Left hindlimb (tissue), 1 donor: ENCODE measurements around the gene ANTXR1.
A peak's percentile ranks its signal among the peaks of the same experiment; 100 is the strongest.

Experiments used
- DNase-seq: peaks from one replicate; pipeline ENCODE4 v3.0.0-alpha.2; 2018

ANTXR1 gene

DNA sequence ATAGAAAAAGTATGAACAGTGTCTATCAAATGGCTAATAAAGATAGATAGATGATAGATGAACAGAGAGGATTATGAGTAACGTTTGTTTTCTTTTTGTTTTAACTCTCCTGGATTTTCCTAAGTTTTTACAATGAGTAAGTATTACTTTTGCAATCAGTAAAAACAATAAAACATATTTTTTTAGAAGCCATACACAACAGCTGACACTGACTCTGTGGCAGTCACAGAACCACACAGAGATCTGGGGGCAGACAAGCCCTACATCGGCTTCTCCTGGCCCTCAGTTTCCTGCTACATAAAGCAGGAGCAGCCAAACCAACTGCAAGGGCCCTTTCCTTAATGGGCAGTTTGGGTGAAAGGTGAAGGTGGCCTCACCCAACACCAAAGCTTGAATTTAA lies 63.6 kb downstream of the ANTXR1 start:
- DNase-seq: no peak

DNA sequence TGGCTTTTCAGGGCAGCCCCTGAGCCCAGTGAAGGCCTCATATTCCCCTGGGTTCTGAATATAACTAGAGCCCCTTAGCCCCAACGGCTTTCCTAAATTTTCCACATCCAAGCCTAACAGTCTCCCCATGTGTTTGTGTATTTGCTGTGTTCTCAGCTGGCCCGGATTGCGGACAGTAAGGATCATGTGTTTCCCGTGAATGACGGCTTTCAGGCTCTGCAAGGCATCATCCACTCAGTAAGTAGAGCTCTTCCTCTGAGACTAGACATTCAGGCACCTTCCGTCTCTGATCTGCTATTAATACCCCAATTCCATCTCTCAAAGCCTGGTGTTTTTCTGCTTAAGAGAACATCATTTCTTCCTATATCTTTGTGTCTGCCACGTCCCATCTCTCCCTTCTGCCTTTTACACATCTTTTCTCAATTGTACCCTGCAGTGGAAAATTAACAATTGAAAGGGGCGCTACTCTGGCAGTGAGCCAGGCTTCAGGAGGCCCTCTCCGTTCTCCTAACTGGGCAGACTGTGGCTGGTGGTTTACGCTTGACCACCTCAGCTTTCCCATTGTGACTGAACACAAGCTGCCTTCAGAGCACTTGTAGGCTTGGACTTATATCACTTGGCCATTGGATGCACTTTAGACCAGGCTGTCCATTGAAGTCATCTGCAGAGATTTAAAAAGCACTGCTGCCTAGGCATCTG lies 64.4 kb downstream of the ANTXR1 start:
- DNase-seq: no peak

DNA sequence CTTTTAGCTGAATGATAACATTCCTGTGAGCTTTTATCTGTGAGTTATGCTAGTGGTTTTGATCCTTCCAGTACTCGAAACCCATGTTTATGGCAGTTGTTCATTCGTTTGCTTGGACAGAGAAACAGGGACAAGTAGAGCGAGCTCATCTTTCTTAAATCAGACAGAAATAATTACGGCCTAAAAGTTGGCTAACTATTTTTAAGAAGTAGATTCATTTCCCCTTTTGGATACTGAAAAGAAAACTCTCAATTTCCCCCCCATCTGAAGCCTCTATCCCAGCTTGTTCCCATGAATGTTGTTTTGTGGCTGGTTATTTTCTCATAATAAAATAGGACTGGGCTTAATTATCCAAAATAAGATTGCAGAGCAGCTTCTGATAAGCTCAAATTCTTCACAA lies 67.1 kb downstream of the ANTXR1 start:
- DNase-seq: no peak

DNA sequence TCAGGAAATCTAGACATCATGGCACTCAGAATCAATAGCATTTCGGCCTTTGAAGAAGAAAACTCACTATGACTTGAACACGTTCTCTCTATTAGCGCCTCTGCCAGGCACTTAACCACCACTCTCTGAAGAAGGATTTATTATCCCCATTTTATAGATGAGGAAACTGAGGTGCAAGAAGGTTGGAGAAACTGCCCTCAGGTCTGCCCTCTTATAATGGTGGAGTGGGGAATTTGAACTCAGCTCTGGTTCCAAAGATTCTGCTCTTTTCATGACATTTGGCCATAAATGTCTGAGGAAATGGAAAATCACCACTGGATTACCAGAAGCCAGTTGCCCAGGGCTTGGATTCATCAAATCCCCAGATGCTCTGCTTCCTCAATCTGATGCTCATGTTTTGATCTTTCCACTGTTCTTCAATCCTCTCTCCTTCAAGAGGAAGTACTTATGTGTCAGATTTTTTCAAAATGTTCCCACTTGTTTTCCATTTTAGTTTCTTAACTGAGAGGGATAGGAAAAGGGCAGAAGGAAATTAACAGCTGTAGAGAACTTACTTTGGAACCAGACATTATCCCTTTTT lies 68.1 kb downstream of the ANTXR1 start:
- DNase-seq: no peak

DNA sequence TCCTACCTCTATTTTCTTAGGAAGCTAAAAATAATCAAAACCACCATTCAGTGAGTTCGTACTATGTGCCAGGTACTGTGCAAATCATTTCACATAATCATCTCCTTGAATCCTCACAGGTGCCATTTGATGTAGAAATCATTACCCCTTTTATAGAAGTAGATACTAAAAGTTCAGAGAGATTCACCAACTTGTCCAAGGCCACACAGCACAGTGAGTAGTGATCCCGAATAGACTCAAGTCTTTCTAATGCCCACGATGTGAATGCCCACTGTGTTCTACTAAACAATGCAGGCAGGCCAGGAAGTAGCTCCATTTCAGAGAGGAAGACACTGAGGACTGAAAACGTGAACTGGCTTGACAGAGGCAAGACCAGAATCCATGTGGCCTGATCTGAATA lies 68.8 kb downstream of the ANTXR1 start:
- no peak for DNase-seq

DNA sequence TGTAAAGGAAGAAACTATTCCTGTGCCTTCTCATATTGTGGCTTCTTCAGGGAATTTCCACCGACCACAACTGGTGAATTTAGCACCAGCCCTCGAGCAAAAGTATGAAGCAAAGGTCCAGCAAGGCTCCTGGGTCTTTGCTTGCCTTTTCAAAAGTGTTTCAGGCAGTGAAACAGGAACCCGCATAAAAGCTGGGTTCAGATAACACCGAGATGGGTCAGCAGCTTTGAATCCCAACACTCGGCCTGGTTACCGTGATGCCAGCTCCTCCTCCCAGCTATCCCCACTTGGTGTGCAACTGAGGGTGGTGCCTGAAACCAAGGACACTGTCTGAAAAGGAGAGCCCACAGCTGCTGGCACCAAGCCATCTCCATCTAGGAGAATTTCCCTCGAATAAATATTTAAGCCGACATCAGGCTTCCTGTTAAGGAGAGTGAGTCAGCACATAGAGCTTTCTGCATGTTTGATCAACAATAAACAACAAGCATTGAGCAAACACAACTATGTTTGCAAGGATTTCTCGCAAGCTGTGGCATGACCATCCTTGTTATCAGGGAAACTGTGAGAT lies 69.5 kb downstream of the ANTXR1 start:
- peak; percentile 70 for DNase-seq

DNA sequence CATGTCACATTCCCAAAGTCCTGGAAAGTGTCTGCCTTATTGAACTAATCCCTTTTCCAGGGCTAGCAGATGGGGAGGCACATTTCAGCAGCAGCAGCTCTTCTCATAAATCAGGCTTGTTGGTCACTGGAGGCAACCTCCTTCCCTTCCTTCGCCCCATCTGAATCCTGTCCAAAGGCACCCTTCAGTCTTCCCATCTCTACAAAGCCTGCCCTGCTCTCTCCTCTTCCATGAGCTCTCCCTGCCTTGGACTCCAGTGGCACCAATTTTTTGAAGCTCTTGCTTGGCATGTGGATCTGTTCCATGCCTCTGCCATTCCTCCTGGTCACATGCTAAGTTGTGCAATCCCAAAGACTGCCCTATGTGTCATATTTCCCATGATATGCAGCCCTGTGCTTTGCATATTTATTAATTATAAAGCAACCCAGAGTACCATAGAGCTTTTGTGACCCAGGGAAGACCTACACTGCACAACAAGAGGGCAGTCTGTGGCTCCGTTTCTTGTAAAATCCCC lies 70.3 kb downstream of the ANTXR1 start:
- DNase-seq: no peak

DNA sequence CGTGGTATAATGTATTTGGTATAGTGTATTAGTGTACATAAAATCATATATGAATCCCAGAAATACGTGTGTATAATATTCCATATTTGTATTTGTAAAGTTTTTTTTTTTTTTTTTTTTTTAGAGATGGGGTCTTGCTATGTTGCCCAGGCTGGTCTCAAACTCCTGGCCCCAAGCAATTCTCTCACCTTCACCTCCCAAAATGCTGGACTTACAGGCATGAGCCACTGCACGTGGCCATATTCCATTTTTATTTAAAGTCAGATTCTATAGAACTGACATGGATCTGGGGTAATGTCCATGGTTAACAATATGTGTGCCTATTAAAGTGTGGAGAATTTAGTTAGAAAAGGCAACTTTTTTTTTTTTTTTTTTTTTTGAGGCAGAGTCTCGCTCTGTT lies 71.5 kb downstream of the ANTXR1 start:
- DNase-seq: no peak

DNA sequence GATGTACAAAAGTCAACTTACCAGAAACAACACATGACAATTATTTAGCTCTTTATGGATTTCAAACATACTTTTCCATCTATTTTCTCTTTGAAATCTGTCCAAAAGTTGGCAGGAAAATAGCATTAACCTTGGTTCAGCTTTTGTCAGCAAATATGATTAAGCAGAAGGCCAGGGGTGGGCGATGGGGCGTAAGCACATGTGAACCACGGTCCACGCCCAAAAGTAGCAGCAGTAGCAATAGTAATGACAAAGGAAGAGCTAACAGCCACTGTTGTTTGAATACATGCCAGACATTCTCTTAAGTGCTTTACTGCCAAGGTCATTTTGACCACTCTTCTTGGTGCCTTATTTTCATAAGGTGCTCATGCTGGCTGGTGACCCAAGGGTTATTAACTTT lies 73.5 kb downstream of the ANTXR1 start:
- DNase-seq: no peak

DNA sequence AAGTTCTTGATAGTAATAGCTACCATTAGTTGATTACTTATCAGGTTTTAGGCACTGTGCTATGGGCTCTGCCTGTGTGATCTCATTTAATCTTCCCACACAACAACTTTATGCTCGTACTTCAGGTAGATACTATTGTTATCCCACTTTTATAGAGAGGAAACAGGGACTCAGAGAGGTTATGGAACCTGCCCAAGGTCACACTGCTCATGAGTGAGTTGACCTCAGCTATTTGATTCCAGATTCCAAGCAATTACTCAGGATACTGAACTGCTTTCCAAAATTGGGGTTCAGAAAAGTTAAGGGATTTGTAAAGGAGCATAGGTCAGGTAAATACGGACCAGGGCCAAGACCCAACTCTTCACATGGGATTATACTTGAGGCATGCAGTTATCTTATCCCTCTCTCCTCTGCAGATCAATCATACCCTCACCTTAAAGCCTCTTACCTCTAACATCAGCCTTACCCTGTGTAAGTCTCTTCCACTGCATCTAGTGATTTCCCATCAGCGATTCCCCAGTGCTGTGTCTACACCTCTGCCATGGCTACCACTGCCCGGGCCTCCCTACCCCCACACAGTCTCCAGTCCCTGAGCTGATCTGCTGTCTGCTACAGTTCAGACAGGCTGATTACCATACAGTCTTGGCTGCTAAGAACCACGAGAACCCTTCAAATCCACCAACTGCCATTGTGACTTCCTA lies 74.4 kb downstream of the ANTXR1 start:
- no peak for DNase-seq

DNA sequence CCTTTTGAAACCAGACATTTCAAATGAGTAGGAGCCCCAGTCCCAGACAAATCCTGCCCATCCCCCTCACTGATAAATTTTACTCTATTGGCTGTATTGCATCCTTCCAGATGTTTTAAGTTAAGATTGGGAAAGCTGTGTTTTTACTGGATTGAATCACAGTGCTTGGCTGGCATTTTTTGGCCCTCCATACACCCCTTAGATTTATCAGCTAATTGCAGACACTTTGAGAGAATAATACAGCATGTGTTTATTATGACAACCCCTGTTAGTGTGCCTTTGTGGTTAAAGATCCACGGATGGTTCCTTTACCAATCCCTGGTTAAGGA lies 74.9 kb downstream of the ANTXR1 start:
- no peak for DNase-seq

DNA sequence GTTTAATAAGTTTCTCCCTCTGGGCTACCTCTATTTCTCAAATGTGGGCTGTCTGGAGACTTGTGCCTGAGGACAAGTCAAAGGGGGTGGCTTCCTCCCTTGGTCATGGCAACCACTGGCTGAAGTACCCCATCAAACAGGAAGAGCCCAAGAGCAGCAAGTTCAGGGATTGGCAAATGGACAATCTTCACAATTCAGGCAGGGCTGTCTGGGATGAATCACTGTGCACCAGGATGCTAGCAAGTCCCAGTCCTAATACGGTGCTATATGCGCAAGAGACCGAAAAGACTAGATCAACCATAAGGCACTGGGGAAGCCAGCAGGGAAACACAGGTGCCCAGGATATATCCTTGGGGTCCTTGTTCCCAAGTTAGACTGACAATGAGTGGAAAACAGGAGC lies 75.5 kb downstream of the ANTXR1 start:
- DNase-seq: no peak

DNA sequence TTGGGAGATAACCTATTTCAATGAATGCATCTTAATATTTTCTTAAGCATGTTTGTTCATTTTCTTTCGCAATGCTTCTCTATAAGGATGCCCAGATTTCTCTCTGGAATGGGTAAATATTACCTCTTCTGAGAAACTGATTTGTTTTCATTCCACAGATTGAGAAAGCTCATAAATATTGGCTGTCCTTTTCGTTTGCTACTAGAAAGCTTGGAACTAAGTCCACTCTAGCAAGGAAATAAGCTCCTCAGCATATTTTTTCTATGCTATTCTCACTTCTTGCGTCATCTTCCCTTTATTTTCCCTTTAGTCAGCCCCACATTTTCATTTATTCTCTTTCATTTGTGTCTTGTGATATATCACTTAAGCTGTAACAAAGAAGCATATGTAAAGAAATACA lies 76.3 kb downstream of the ANTXR1 start:
- no peak for DNase-seq

DNA sequence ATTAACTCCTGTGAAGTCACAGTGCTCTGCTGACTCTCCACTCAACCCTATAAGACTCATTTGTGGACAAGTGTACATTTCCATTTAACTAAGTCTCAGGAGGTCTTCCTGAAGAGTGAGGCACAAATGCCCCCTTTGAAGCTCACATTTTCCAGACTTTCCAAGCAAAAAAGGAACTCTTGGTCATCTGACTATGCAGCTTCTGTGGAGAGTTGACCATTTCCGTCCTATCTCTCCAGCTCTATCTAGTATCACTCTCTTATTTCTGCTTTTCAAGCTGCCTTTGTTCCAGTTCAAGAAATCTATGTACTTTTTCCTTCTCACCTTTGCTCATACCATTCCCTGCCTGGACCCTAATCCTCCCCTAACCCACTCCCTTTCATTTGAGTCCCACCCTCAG lies 77.0 kb downstream of the ANTXR1 start:
- DNase-seq: no peak

DNA sequence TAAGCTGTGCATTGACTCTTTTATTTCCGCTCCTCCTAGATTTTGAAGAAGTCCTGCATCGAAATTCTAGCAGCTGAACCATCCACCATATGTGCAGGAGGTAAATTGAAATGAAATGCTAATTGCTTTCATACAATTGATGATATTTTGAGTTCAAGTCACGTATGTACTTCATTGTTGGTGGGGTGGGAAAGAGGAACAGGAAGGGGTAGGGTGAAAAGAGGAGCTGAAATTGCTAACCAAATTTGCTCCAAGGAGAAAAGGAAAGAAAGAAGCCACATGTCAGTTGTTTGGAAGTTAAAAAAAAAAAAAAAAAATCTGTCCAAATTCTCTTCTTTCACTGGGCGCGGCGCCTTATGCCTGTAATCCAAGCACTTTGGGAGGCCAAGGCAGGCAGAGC lies 77.8 kb downstream of the ANTXR1 start:
- DNase-seq: no peak

DNA sequence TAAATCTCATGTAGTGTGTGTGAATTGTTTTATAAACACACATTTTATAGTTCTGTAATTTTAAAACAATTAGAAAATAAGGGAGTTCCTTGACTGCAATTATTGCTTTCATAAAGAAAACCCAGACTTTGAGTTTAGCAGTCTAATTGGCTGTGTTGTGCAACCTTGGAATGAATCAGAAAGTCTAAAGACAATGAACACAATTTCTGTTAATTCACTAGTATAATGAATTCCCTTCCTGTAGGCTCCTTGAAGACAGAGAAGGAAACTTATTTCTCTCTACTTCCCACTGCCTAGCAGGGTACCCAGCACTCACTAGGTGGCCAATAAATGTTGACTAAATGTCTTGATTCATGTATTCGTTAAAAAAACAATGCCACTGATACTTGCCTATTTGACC lies 79.9 kb downstream of the ANTXR1 start:
- DNase-seq: no peak

DNA sequence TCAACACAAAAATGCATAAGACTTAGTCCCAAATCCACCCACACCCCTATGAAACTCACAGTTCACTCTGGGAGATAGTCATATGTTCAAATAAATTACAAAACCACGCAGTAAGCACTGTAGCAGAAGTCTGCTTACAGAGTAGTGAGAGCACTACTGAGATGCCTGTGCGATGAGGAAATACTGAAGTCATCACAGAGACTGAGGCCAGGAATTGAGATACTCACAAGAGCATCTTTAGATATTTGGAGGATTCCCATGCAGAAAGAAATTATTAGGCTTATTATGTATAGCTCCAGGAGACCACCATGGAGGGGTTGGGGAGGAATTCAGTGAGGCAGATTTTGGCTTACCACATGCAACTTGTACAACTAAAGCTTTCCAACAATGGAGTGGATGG lies 82.3 kb downstream of the ANTXR1 start:
- DNase-seq: peak; percentile 51

DNA sequence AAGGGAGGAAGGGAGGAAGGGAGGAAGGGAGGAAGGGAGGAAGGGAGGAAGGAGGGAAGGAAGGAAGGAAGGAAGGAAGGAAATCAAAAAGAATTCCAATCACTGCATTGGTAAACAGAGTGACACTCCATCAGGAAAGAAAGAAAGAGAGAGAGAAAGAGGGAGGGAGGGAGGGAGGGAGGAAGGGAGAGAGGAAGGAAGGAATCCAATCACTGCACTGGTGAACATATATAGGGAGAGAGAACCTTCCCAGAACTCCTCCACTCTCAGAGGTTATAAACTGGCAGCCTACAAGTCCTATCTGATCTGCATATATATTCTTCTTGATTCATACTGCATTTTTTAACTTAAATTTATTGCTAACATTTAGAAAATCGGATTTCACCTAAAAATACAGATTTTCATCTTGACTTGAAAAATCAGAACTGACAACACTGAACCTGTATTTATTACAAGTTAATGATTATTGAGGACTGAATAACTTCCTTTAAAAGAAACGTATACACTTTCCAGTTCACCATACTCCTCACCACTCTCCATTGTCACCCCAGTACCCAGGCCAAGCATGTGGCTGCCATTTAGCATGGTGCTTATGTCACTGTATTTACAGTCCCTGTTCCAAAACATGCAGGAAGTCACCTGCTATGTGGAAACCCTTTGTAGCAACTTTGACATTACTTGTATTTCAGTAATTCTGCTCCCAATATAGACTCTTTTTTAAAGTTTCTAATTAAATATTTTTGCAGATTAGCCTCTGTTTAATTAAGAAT lies 83.5 kb downstream of the ANTXR1 start:
- no peak for DNase-seq

DNA sequence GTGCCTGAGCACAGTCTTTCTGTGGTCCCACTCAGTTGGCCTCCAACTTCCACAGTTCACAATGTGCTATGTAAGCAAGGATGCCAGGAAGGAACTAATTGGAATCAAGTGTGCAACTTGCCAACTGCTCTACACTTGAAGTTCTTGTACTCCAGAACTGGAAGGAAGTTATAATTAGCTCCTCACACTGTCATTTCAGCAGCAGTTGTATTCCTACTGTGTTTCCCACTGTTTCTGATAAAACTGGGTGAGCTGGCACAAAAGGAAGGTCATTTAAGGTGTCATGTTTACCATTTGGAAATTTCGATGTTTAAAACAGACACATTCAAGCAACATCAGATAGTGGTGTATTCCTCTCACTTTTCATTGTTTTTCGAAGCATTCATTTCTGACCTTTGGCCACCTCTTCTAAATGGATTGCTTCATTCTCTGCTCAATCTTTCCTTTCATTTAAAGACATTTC lies 84.2 kb downstream of the ANTXR1 start:
- no peak for DNase-seq

DNA sequence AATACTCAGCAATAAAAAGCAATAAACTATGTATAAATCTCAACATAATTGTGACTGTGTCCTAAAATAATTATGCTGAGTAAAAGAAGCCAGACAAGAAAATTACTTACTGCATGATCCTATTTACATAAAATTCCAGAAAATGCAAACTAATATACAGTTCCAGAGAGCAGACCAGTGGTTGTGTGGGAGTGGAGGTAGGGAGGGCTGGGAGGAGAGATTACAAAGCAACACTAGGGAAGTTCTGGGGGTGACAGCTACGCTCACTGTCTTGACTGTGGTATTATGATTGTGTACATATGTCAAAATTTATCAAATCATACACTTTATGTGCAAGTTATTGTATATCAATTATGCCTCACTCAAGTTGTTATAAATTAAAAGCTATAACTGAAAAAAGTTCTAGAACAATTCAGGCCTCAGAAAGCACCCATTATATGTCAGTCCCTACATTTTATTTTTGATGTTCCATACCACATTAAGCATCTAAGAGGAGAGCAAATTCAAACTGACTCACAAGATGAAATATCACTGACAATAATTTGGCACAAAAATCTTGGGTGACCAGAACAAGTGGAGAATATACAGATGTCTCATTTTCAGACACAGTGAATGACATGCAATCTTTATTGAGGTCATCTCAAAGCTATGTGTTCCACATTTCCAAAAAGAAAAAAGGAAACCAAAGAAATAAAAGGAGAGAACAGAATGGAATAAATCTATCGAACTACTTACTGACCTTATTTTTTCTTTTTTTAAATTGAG lies 85.1 kb downstream of the ANTXR1 start:
- DNase-seq: no peak

DNA sequence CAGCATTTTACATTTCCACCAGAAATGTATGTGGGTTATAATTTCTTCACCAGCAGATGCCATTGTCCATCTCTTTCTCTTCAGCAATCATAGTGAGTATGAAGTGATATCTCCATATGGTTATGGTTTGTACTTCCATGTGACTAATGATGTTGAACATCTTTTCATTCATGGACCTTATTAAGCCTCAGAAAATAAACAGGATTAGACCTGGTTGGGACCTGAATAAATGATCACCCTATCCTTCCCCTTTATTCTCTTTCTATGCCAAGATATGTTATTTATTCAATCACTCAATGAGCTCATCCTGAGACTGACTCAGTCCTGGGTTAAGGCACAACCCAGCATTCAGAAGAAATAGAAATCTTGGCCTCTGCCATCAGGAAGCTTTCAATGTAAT lies 86.6 kb downstream of the ANTXR1 start:
- DNase-seq: no peak

DNA sequence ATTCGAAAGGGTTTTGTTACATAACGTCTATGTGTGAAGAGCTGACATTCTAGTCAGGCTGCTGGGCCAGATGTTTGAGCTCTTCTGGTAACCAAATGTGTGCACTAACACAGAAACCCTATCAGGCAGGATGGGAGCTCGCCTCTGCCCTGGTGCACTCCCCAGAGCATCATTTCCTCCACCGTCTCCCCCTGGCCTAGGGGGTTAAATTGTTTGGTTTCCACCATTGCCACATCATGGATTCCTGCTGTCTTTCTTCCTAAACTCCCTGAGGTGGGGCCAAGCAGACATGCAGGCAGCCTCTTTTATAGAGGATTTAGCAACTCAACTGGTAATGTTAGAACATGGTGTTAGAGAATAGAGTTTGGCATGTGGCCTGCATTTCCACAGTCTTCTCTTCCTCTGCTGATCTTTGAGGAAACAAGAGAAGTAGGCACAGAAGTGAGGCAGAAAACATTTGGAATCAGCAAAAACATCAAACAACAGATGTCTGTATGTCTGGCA lies 87.3 kb downstream of the ANTXR1 start:
- DNase-seq: no peak
